ENCODE results near the gene TBX3.

The TBX3 gene

DNA sequence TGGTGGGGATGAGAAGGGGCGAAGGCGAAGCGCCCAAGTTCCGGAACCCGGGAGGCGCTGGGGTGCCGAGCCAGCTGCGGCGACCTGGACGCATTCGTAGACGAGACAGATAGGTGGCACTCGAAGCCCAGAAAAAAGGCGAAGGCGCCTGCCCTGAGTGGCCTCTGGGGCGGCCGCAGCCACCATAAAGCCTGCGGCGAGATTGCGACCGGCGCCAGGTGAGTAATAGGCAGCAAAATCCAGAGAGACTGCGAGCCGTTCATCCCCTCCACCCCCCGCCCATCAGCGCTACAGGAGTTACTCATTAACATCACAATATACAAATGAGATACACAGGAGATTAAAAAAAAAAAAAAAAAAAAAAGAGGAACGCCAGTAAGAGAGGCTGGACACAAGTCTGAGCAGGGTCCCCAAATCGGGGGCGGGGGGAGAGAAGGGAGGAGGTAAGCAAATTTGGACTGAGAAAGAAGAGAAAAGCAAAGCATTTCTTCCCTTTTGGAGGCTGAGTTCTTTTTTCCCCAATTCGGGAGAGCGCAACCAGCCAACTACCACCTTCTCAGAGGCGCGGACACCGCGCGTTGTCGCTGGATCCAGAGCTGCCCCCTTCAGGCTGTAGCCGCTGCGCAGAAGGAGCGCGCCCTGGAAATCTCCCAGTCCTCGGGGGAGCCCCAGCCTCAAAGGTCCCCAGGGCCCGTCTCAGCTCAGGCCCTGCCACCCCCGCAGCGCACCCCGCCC lies 15.7 kb downstream of the TBX3 start:
- peaks cover 25% of the 10 kb centered on the region for H3K79me2 ChIP-seq (ENCODE audit: control insufficient read depth, insufficient read depth, low read length, poor library complexity)
- DNase-seq, result peak; percentile 91 to 98
- H2BK12ac ChIP-seq (ENCODE audit: low read length), result peak overlapping the region; percentile 95
- peak overlapping the region; percentile 94 for H2BK5ac ChIP-seq (ENCODE audit: low read depth, low read length, poor library complexity)
- H3K4ac ChIP-seq (ENCODE audit: low read depth, low read length), result peak overlapping the region; percentile 86
- H2AK5ac ChIP-seq (ENCODE audit: low read length), result peak overlapping the region; percentile 60
- H3K4me3 ChIP-seq (ENCODE audit: low read depth, low read length), result no peak overlapping the region
- no peak overlapping the region for H4K12ac ChIP-seq (ENCODE audit: low read depth, low read length)
- peak overlapping the region; percentile 94 for H4K8ac ChIP-seq (ENCODE audit: low read depth, low read length)
- no CpG with 5 or more reads among the region's 46 CpGs for WGBS (ENCODE audit: extremely low coverage, insufficient coverage, insufficient read length)
- no peak overlapping the region for H3K23ac ChIP-seq (ENCODE audit: low read length)
- H2BK120ac ChIP-seq (ENCODE audit: insufficient read depth, low read length, poor library complexity), result peak overlapping the region; percentile 96
- H3K27me3 ChIP-seq (ENCODE audit: insufficient read depth, low read length), result no peaks in the 10 kb centered on the region
- no peak overlapping the region for H2AFZ ChIP-seq (ENCODE audit: insufficient read depth, low read length, poor library complexity)
- peak overlapping the region; percentile 94 for H3K14ac ChIP-seq (ENCODE audit: low read length)
- H3K36me3 ChIP-seq (ENCODE audit: control insufficient read depth in 1 of 2, insufficient read depth in 2 of 2, low read length in 2 of 2), result peaks cover 16 to 17% of the 10 kb centered on the region in 2 experiments
- H3K9me3 ChIP-seq (ENCODE audit: insufficient read depth, low read depth, low read length), result no peaks in the 10 kb centered on the region
- no peak overlapping the region for H3K9ac ChIP-seq (ENCODE audit: low read length)
- peaks cover 70% of the 10 kb centered on the region for H3K79me1 ChIP-seq (ENCODE audit: low read length)
- H3K4me1 ChIP-seq (ENCODE audit: control insufficient read depth in 1 of 2, insufficient read depth in 2 of 2, low read length in 2 of 2), result peaks cover 32 to 49% of the 10 kb centered on the region in 2 experiments
- H3K4me2 ChIP-seq (ENCODE audit: low read length), result peak overlapping the region; percentile 63
- peak overlapping the region; percentile 98 for H3K27ac ChIP-seq (ENCODE audit: low read depth, low read length)
- peak overlapping the region; percentile 90 for H3K18ac ChIP-seq (ENCODE audit: low read length)
- peak overlapping the region; percentile 96 for H4K91ac ChIP-seq (ENCODE audit: low read depth, low read length)

DNA sequence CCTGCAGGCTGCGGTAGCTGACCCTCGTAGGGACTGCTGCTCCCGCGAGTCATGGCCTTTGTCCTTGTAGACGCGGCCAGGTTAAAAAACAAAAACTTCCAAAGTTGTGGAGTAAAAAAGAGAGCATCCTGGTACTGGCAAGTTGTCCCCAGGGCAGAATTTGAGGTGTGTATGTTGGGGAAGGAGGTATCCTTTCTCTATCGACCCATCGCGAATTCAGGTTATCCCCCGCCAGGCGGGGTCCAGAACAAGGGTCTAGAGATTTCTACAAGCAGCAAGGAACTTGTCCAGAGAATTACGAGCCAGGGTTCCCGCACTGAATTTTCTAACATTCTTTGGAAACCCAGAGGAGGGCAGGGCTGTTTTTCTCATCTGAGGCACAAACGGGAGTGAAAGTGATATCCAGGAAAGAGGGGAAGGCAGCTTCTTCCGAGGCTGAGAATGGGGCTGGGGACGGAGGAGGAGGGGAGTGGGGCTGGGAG lies 16.3 kb downstream of the TBX3 start:
- H3K18ac ChIP-seq (ENCODE audit: low read length), result peak overlapping the region; percentile 68
- H3K36me3 ChIP-seq (ENCODE audit: control insufficient read depth in 1 of 2, insufficient read depth in 2 of 2, low read length in 2 of 2), result peaks cover 10 to 11% of the 10 kb centered on the region in 2 experiments
- DNase-seq, result no peak
- peaks cover 29 to 48% of the 10 kb centered on the region in 2 experiments for H3K4me1 ChIP-seq (ENCODE audit: control insufficient read depth in 1 of 2, insufficient read depth in 2 of 2, low read length in 2 of 2)
- peaks cover 67% of the 10 kb centered on the region for H3K79me1 ChIP-seq (ENCODE audit: low read length)
- peak overlapping the region; percentile 42 for H2AFZ ChIP-seq (ENCODE audit: insufficient read depth, low read length, poor library complexity)
- H3K4ac ChIP-seq (ENCODE audit: low read depth, low read length), result peak overlapping the region; percentile 86
- H3K27me3 ChIP-seq (ENCODE audit: insufficient read depth, low read length), result no peaks in the 10 kb centered on the region
- H2BK5ac ChIP-seq (ENCODE audit: low read depth, low read length, poor library complexity), result peak overlapping the region; percentile 93
- peak overlapping the region; percentile 44 for H3K9ac ChIP-seq (ENCODE audit: low read length)
- H4K91ac ChIP-seq (ENCODE audit: low read depth, low read length), result peak overlapping the region; percentile 88
- peak overlapping the region; percentile 83 for H2BK12ac ChIP-seq (ENCODE audit: low read length)
- no CpG with 5 or more reads among the region's 16 CpGs for WGBS (ENCODE audit: extremely low coverage, insufficient coverage, insufficient read length)
- peak overlapping the region; percentile 58 for H2AK5ac ChIP-seq (ENCODE audit: low read length)
- H2BK120ac ChIP-seq (ENCODE audit: insufficient read depth, low read length, poor library complexity), result peak overlapping the region; percentile 96
- peak overlapping the region; percentile 82 for H4K8ac ChIP-seq (ENCODE audit: low read depth, low read length)
- peak overlapping the region; percentile 63 for H3K4me2 ChIP-seq (ENCODE audit: low read length)
- H3K23ac ChIP-seq (ENCODE audit: low read length), result no peak overlapping the region
- H3K27ac ChIP-seq (ENCODE audit: low read depth, low read length), result peak overlapping the region; percentile 98
- peak overlapping the region; percentile 83 for H3K14ac ChIP-seq (ENCODE audit: low read length)
- H3K4me3 ChIP-seq (ENCODE audit: low read depth, low read length), result no peak overlapping the region
- H4K12ac ChIP-seq (ENCODE audit: low read depth, low read length), result peak overlapping the region; percentile 28
- peaks cover 23% of the 10 kb centered on the region for H3K79me2 ChIP-seq (ENCODE audit: control insufficient read depth, insufficient read depth, low read length, poor library complexity)
- no peaks in the 10 kb centered on the region for H3K9me3 ChIP-seq (ENCODE audit: insufficient read depth, low read depth, low read length)

DNA sequence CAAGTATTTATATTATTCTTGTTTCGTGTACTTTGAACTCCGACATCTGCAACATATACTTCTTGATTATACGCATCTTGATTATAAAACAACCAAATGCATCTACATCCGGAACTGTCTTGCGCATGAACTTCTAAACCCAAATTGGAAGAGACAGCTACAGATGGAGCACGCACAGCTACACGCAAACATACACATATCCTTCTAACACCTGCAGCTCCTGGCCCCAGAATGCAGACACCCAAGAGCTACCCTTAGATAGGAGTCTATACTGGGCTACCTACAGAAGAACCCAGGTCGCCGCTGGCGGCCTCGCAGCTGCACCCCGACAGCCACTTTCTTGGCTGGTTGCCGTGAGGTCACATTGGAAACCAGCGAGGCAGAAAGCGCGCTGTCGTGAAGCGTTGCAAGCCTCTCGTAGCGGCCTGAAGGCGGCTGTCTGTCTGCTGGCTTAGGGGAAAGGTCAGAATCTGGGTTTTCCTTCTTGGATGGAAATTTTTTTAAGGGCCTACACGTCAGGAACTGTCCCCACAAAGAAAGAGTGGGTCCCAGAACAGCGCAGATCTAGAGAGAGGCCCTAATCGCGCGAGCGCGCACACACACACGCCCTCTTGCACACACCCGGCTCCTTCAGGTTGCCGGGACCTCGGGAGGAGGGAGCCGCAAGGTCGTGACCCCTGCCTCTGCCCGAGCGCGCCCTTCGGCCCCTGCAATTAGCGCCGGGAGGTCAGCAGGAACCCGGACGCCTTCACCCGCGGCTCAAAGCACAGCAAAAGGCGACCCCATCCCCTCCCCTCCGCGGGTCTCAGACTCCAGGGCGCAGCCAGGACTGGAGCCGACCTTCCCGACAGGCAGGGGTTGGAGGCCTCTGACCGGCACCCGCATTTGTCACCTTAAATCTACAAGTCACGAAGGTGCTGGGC lies 17.0 kb downstream of the TBX3 start:
- Histone ChIP-seq H2AK5ac (ENCODE audit: low read length) (peak overlapping the region; percentile 58), H3K27ac (ENCODE audit: low read depth, low read length) (peak overlapping the region; percentile 98), H3K4me2 (ENCODE audit: low read length) (peak overlapping the region; percentile 63), H3K36me3 (ENCODE audit: control insufficient read depth in 1 of 2, insufficient read depth in 2 of 2, low read length in 2 of 2) (peaks cover 7 to 8% of the 10 kb centered on the region in 2 experiments), H3K9me3 (ENCODE audit: insufficient read depth, low read depth, low read length) (no peaks in the 10 kb centered on the region), H4K91ac (ENCODE audit: low read depth, low read length) (peak overlapping the region; percentile 88), H3K9ac (ENCODE audit: low read length) (peak overlapping the region; percentile 21), H4K8ac (ENCODE audit: low read depth, low read length) (peak overlapping the region; percentile 82), H2AFZ (ENCODE audit: insufficient read depth, low read length, poor library complexity) (peak overlapping the region; percentile 42), H3K14ac (ENCODE audit: low read length) (peak overlapping the region; percentile 83), H2BK12ac (ENCODE audit: low read length) (peak overlapping the region; percentile 83), H3K79me1 (ENCODE audit: low read length) (peaks cover 64% of the 10 kb centered on the region), H2BK5ac (ENCODE audit: low read depth, low read length, poor library complexity) (peak overlapping the region; percentile 93), H2BK120ac (ENCODE audit: insufficient read depth, low read length, poor library complexity) (peak overlapping the region; percentile 96), H3K4ac (ENCODE audit: low read depth, low read length) (peak overlapping the region; percentile 86), H3K4me1 (ENCODE audit: control insufficient read depth in 1 of 2, insufficient read depth in 2 of 2, low read length in 2 of 2) (peaks cover 26 to 45% of the 10 kb centered on the region in 2 experiments), H3K18ac (ENCODE audit: low read length) (peak overlapping the region; percentile 68), H3K27me3 (ENCODE audit: insufficient read depth, low read length) (no peaks in the 10 kb centered on the region), H4K12ac (ENCODE audit: low read depth, low read length) (peak overlapping the region; percentile 28), H3K23ac (ENCODE audit: low read length) (no peak overlapping the region), H3K4me3 (ENCODE audit: low read depth, low read length) (no peak overlapping the region), H3K79me2 (ENCODE audit: control insufficient read depth, insufficient read depth, low read length, poor library complexity) (peaks cover 22% of the 10 kb centered on the region)
- DNase-seq, result no peak
- WGBS (ENCODE audit: extremely low coverage, insufficient coverage, insufficient read length), result no CpG with 5 or more reads among the region's 53 CpGs
